Hematopoietic multipotent progenitor cell treated with erythropoietin and hydrocortisone succinate and interleukin-3 and kit ligand, for 17 days (in vitro differentiated cells): Measurements from ENCODE around the gene IGIP.

Experiments used
- DNase-seq: peaks from one replicate; pipeline ENCODE4 v3.0.0-alpha.2; 2015; ENCODE audit warnings: low spot score

Gene IGIP

GRCh38 chr5:140165101-140165922, 39.6 kb downstream of the IGIP start:
- no peak for DNase-seq

- no peak for DNase-seq
Observed at GRCh38 chr5:140165923-140166270, 40.2 kb downstream of the IGIP start.

GRCh38 chr5:140166911-140167310, 41.2 kb downstream of the IGIP start:
- DNase-seq: no peak

GRCh38 chr5:140168371-140168770, 42.6 kb downstream of the IGIP start:
- DNase-seq: no peak

- no peak for DNase-seq
Observed at GRCh38 chr5:140169410-140169809, 43.7 kb downstream of the IGIP start.

GRCh38 chr5:140172483-140172882, 46.7 kb downstream of the IGIP start:
- DNase-seq: no peak

- DNase-seq: no peak
Observed at GRCh38 chr5:140174014-140174413, 48.3 kb downstream of the IGIP start.

GRCh38 chr5:140174465-140175366, 49.0 kb downstream of the IGIP start, which contains the start of gene CYSTM1:
Gene CYSTM1 (plus strand): TSS chr5:140175188. CDS start chr5:140194466, 19,278 bp downstream.
- peak; percentile 96 for DNase-seq

GRCh38 chr5:140175367-140176030, 49.8 kb downstream of the IGIP start:
- DNase-seq: peak; percentile 56

- DNase-seq: no peak
Observed at GRCh38 chr5:140176031-140176387, 50.3 kb downstream of the IGIP start.

- DNase-seq: no peak
Observed at GRCh38 chr5:140178086-140178410, 52.3 kb downstream of the IGIP start.

- DNase-seq: no peak
Observed at GRCh38 chr5:140178482-140179116, 52.9 kb downstream of the IGIP start.
